ENCODE measurements around the gene CDK9.

Gene CDK9

GRCh38 chr9:127822108-127822507, 36.3 kb downstream of the CDK9 start:
- no peak for DNase-seq (ENCODE audit: low spot score)
- no peak for TF ChIP-seq CTCF (IDR thresholded peaks at IDR 0.05; ENCODE audit: borderline replicate concordance, control extremely low read depth, extremely low read depth, insufficient read depth, missing control alignments)
- in situ Hi-C loops (cut with MboI; ENCODE audit: low sequenced_read_pairs, unreplicated experiment) = no loop called here

GRCh38 chr9:127825319-127826051, 39.7 kb downstream of the CDK9 start:
- in situ Hi-C loops (cut with MboI; ENCODE audit: low sequenced_read_pairs, unreplicated experiment) = no loop called here
- no peak for DNase-seq (ENCODE audit: low spot score)
- TF ChIP-seq CTCF (IDR thresholded peaks at IDR 0.05; ENCODE audit: borderline replicate concordance, control extremely low read depth, extremely low read depth, insufficient read depth, missing control alignments) = peak; percentile 8

- no peak for DNase-seq (ENCODE audit: low spot score)
- TF ChIP-seq CTCF (IDR thresholded peaks at IDR 0.05; ENCODE audit: borderline replicate concordance, control extremely low read depth, extremely low read depth, insufficient read depth, missing control alignments) = no peak
- in situ Hi-C loops (cut with MboI; ENCODE audit: low sequenced_read_pairs, unreplicated experiment) = no loop called here
Observed at GRCh38 chr9:127826253-127826913, 40.5 kb downstream of the CDK9 start.

GRCh38 chr9:127828262-127829031, 42.6 kb downstream of the CDK9 start:
- in situ Hi-C loops (cut with MboI; ENCODE audit: low sequenced_read_pairs, unreplicated experiment) = no loop called here
- DNase-seq (ENCODE audit: low spot score) = no peak
- no peak for TF ChIP-seq CTCF (IDR thresholded peaks at IDR 0.05; ENCODE audit: borderline replicate concordance, control extremely low read depth, extremely low read depth, insufficient read depth, missing control alignments)

- no peak for TF ChIP-seq CTCF (IDR thresholded peaks at IDR 0.05; ENCODE audit: borderline replicate concordance, control extremely low read depth, extremely low read depth, insufficient read depth, missing control alignments)
- DNase-seq (ENCODE audit: low spot score) = no peak
- in situ Hi-C loops (cut with MboI; ENCODE audit: low sequenced_read_pairs, unreplicated experiment) = no loop called here
Observed at GRCh38 chr9:127829205-127829906, 43.5 kb downstream of the CDK9 start.

- no peak for TF ChIP-seq CTCF (IDR thresholded peaks at IDR 0.05; ENCODE audit: borderline replicate concordance, control extremely low read depth, extremely low read depth, insufficient read depth, missing control alignments)
- in situ Hi-C loops (cut with MboI; ENCODE audit: low sequenced_read_pairs, unreplicated experiment) = no loop called here
- no peak for DNase-seq (ENCODE audit: low spot score)
Observed at GRCh38 chr9:127832248-127832647, 46.4 kb downstream of the CDK9 start.

Measured in GM13976 (cell line).